ENCODE data around the gene CIB1. TPM values are rescaled to one million over a fixed set of nuclear protein-coding genes. Genes with fewer than 3 reads are reported as not detected.
A peak's percentile ranks its signal among the peaks of the same experiment; 100 is the strongest.

The CIB1 gene
- total RNA-seq, 2 experiments from 2014 or later: 151 to 154 TPM

- H3K27me3 Mint-ChIP-seq: no peaks in the 10 kb centered on the region
- CTCF ChIA-PET: interaction anchor here (0.7 to 1.9 kb wide), 16 partner anchors 11 to 187 kb away, joined by 3 to 24 read pairs (median 4); partner anchors contain the start of genes CIB1, GDPGP1 and SEMA4B
- no peaks in the 10 kb centered on the region for H3K9me3 Mint-ChIP-seq
- peaks cover 8% of the 10 kb centered on the region for H3K4me1 Mint-ChIP-seq (ENCODE audit: low read depth)
- peak; percentile 61 for ATAC-seq
- H3K27ac Mint-ChIP-seq: no peak overlapping the region
- no peaks in the 10 kb centered on the region for H3K36me3 Mint-ChIP-seq (ENCODE audit: low read depth)
- peak; percentile 47 for DNase-seq
- TF ChIP-seq CTCF (IDR thresholded peaks at IDR 0.05): peak; percentile 41
- intact Hi-C loops (cut with micrococcal nuclease): no loop called here
- H3K4me3 Mint-ChIP-seq: no peak overlapping the region
- POLR2A ChIA-PET: interaction anchor here (1.1 kb wide), 1 partner anchor 214 kb away, joined by 3 read pairs; no protein-coding TSS in a partner anchor
Observed at GRCh38 chr15:90221246-90221900, 12.4 kb downstream of the CIB1 start.

GRCh38 chr15:90219421-90220141 lies 14.2 kb downstream of the CIB1 start:
- no peaks in the 10 kb centered on the region for H3K9me3 Mint-ChIP-seq
- no peak overlapping the region for H3K27ac Mint-ChIP-seq
- H3K4me1 Mint-ChIP-seq (ENCODE audit: low read depth): peaks cover 8% of the 10 kb centered on the region
- H3K27me3 Mint-ChIP-seq: no peaks in the 10 kb centered on the region
- CTCF ChIA-PET: interaction anchor here (0.8 to 2.5 kb wide), 11 partner anchors 12 to 80 kb away, joined by 3 to 13 read pairs (median 4); partner anchors contain the start of gene CIB1
- no peaks in the 10 kb centered on the region for H3K36me3 Mint-ChIP-seq (ENCODE audit: low read depth)
- POLR2A ChIA-PET: interaction anchor here (1.2 kb wide), 1 partner anchor 19 kb away, joined by 3 read pairs; the partner anchor contains the start of gene SEMA4B
- intact Hi-C loops (cut with micrococcal nuclease): no loop called here
- no peak overlapping the region for H3K4me3 Mint-ChIP-seq
- ATAC-seq (peak; percentile 94), DNase-seq (peak; percentile 82)
- TF ChIP-seq CTCF (IDR thresholded peaks at IDR 0.05): peak; percentile 72

- H3K27me3 Mint-ChIP-seq: no peaks in the 10 kb centered on the region
- no peak for TF ChIP-seq CTCF (IDR thresholded peaks at IDR 0.05)
- no peak overlapping the region for H3K27ac Mint-ChIP-seq
- CTCF ChIA-PET: interaction anchor here (0.7 to 2.5 kb wide), 6 partner anchors 15 to 78 kb away, joined by 3 to 13 read pairs (median 5); partner anchors contain the start of gene CIB1
- no peak overlapping the region for H3K4me3 Mint-ChIP-seq
- intact Hi-C loops (cut with micrococcal nuclease): no loop called here
- H3K4me1 Mint-ChIP-seq (ENCODE audit: low read depth): peaks cover 11% of the 10 kb centered on the region
- DNase-seq (no peak), ATAC-seq (no peak)
- H3K36me3 Mint-ChIP-seq (ENCODE audit: low read depth): no peaks in the 10 kb centered on the region
- H3K9me3 Mint-ChIP-seq: no peaks in the 10 kb centered on the region
- POLR2A ChIA-PET: interaction anchor here (1.2 to 1.4 kb wide), 2 partner anchors 17 to 48 kb away, joined by 3 read pairs; partner anchors contain the start of genes NGRN and SEMA4B
Observed at GRCh38 chr15:90217671-90218394, 15.9 kb downstream of the CIB1 start.

- intact Hi-C loops (cut with micrococcal nuclease): no loop called here
- Mint-ChIP-seq H3K9me3 (no peaks in the 10 kb centered on the region), H3K4me1 (ENCODE audit: low read depth) (peaks cover 17% of the 10 kb centered on the region), H3K27me3 (no peaks in the 10 kb centered on the region), H3K4me3 (no peak overlapping the region), H3K27ac (no peak overlapping the region), H3K36me3 (ENCODE audit: low read depth) (no peaks in the 10 kb centered on the region)
- ATAC-seq: no peak
- CTCF ChIA-PET: interaction anchor here (1.0 to 2.3 kb wide), 4 partner anchors 14 to 105 kb away, joined by 3 to 15 read pairs (median 3); no protein-coding TSS in a partner anchor
- no peak for DNase-seq
- TF ChIP-seq CTCF (IDR thresholded peaks at IDR 0.05): no peak
- POLR2A ChIA-PET: no interaction called here
Observed at GRCh38 chr15:90214553-90215196, 19.1 kb downstream of the CIB1 start.
